Testis (tissue), 3 donors: ENCODE data around the gene EPHX1. TPM values are rescaled to one million over a fixed set of nuclear protein-coding genes. Genes with fewer than 3 reads are reported as not detected.

Experiments used
- DNase-seq: peaks from one replicate; pipeline ENCODE4 v3.0.0-alpha.2; 2019
- H3K27ac ChIP-seq, 2 donors: fragments of 200-600 bp; sonication (generic); one replicate each; pipeline ENCODE4 v1.5.1; 2019
- H3K27me3 ChIP-seq: fragments of 200-600 bp; sonication (generic); one replicate; pipeline ENCODE4 v1.5.1; 2019
- H3K36me3 ChIP-seq: fragments of 200-600 bp; sonication (generic); one replicate; pipeline ENCODE4 v1.5.1; 2017; ENCODE audit warnings: low read depth; ENCODE audit errors: missing control alignments
- H3K4me1 ChIP-seq: fragments of 200-600 bp; sonication (generic); one replicate; pipeline ENCODE4 v1.5.1; 2019
- H3K4me3 ChIP-seq, 2 donors: fragments of 200-600 bp; sonication (generic); one replicate each; pipeline ENCODE4 v1.5.1; 2017 to 2019
- H3K9me3 ChIP-seq: fragments of 200-600 bp; sonication (generic); one replicate; pipeline ENCODE4 v1.5.1; 2017
- POLR2A ChIP-seq: fragments of 450-650 bp; IDR thresholded peaks from one replicate; pipeline ENCODE4 v1.6.1; 2017; ENCODE audit warnings: antibody characterized with exemption, mild to moderate bottlenecking, moderate library complexity
- WGBS, 2 donors: methylation state at CpG; one replicate each; pipeline ENCODE4 v1.1.5; 2018; 5-methylcytosine and 5-hydroxymethylcytosine counted together
- intact Hi-C: fragments of 100-400 bp; cut with DNase I; formaldehyde crosslinking; loops from one replicate; pipeline ENCODE4 v1.15.1; 2023; ENCODE audit warnings: low total_unique reads
- polyA plus RNA-seq: library from polyadenylated mRNA; stranded (reverse); fragments of 350-450 nt; fragmentation: Illumina TruSeq; extraction: RNeasy Lipid Tissue Mini Kit (QIAGEN cat#74804); gene quantifications from one replicate; pipeline ENCODE4 v1.2.3, GENCODE V29; 2014; ENCODE audit warnings: low read depth, low replicate concordance; ENCODE audit not compliant: insufficient read depth
- total RNA-seq, 2 donors: library from RNA; depleted of rRNA; stranded (reverse); fragments of >200 nt; gene quantifications; one replicate each; pipeline ENCODE4 v1.2.3, GENCODE V29; 2016
- TF ChIP-seq, protein P1 (sequence below), 3 experiments: fragments of 450-650 bp in 2 of 3; fragments of 200-600 bp in 1 of 3; sonication (generic) in 1 of 3; IDR thresholded peaks; one replicate each; pipeline ENCODE4 v1.5.1; 2016 to 2019; ENCODE audit warnings: antibody characterized with exemption in 3 of 3, mild to moderate bottlenecking in 2 of 3, moderate library complexity in 1 of 3

The EPHX1 gene
- total and polyA plus RNA-seq, 3 donors from 2014 or later: 145 to 173 (median 161) TPM

- no peak for DNase-seq
- intact Hi-C loops: no loop called here
- TF ChIP-seq POLR2A: no peak
- TF ChIP-seq, protein P1, sequence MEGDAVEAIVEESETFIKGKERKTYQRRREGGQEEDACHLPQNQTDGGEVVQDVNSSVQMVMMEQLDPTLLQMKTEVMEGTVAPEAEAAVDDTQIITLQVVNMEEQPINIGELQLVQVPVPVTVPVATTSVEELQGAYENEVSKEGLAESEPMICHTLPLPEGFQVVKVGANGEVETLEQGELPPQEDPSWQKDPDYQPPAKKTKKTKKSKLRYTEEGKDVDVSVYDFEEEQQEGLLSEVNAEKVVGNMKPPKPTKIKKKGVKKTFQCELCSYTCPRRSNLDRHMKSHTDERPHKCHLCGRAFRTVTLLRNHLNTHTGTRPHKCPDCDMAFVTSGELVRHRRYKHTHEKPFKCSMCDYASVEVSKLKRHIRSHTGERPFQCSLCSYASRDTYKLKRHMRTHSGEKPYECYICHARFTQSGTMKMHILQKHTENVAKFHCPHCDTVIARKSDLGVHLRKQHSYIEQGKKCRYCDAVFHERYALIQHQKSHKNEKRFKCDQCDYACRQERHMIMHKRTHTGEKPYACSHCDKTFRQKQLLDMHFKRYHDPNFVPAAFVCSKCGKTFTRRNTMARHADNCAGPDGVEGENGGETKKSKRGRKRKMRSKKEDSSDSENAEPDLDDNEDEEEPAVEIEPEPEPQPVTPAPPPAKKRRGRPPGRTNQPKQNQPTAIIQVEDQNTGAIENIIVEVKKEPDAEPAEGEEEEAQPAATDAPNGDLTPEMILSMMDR (IDR thresholded peaks at IDR 0.05): no peak
- Histone ChIP-seq H3K36me3 (no peaks in the 10 kb centered on the region), H3K4me3 (no peak overlapping the region), H3K27ac (no peak overlapping the region), H3K4me1 (no peaks in the 10 kb centered on the region), H3K27me3 (no peaks in the 10 kb centered on the region), H3K9me3 (no peaks in the 10 kb centered on the region)
- 37 to 38% methylated on average over 3 of the region's 3 CpGs for WGBS, 2 donors
Measured at GRCh38 chr1:225870911-225871310, 61.0 kb downstream of the EPHX1 start.

GRCh38 chr1:225871359-225872074 is 61.6 kb downstream of the EPHX1 start:
- no peak overlapping the region for H3K4me3 ChIP-seq
- H3K36me3 ChIP-seq: no peaks in the 10 kb centered on the region
- H3K27ac ChIP-seq: no peak overlapping the region
- H3K9me3 ChIP-seq: no peaks in the 10 kb centered on the region
- no peak for DNase-seq
- TF ChIP-seq, protein P1 (IDR thresholded peaks at IDR 0.05): no peak
- no peak for TF ChIP-seq POLR2A
- H3K27me3 ChIP-seq: no peaks in the 10 kb centered on the region
- 84 to 87% methylated on average over 11 of the region's 11 CpGs for WGBS, 2 donors
- intact Hi-C loops: no loop called here
- H3K4me1 ChIP-seq: no peaks in the 10 kb centered on the region

- Histone ChIP-seq H3K36me3 (no peaks in the 10 kb centered on the region), H3K4me1 (no peaks in the 10 kb centered on the region), H3K4me3 (no peak overlapping the region), H3K9me3 (no peaks in the 10 kb centered on the region), H3K27ac (no peak overlapping the region), H3K27me3 (no peaks in the 10 kb centered on the region)
- TF ChIP-seq POLR2A: no peak
- TF ChIP-seq, protein P1 (IDR thresholded peaks at IDR 0.05): no peak
- WGBS, 2 donors: 86 to 87% methylated on average over 3 of the region's 3 CpGs
- intact Hi-C loops: no loop called here
- no peak for DNase-seq
Measured at GRCh38 chr1:225872075-225872430, 62.1 kb downstream of the EPHX1 start.

- Histone ChIP-seq H3K9me3 (no peaks in the 10 kb centered on the region), H3K27ac (no peak overlapping the region), H3K4me3 (no peak overlapping the region), H3K27me3 (no peaks in the 10 kb centered on the region), H3K4me1 (peaks cover 11% of the 10 kb centered on the region), H3K36me3 (no peaks in the 10 kb centered on the region)
- intact Hi-C loops: no loop called here
- 77 to 80% methylated on average over 7 to 10 of the region's 10 CpGs for WGBS, 2 donors
- DNase-seq: no peak
- TF ChIP-seq, protein P1 (IDR thresholded peaks at IDR 0.05): no peak
- TF ChIP-seq POLR2A: no peak
Measured at GRCh38 chr1:225873281-225873850, 63.4 kb downstream of the EPHX1 start.

DNA sequence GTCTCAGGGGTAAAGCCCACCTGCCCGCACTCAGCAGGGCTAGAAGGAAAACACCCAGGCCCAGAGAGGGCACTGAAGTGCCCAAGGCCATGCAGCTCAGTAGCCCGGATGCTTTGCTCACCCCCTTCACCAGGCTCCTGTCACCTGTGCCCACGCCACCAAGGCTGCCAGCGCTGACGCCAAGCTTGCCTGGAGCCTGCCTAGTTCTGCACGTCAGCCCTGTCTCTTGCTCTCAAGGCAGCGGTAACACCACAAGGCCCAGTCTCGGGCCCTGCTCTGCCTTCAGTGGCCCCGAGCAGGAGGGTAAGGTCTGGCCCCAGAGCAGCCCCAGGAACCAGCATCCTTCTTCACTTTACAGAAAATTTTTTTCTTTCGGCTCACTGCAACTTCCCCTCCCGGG is 64.5 kb downstream of the EPHX1 start:
- H3K27ac ChIP-seq: no peak overlapping the region
- no peaks in the 10 kb centered on the region for H3K9me3 ChIP-seq
- no peak overlapping the region for H3K4me3 ChIP-seq
- TF ChIP-seq POLR2A: no peak
- TF ChIP-seq, protein P1 (IDR thresholded peaks at IDR 0.05): no peak
- 93% methylated on average over 11 of the region's 11 CpGs for WGBS, 2 donors
- intact Hi-C loops: no loop called here
- peaks cover 17% of the 10 kb centered on the region for H3K4me1 ChIP-seq
- no peak for DNase-seq
- no peaks in the 10 kb centered on the region for H3K36me3 ChIP-seq
- H3K27me3 ChIP-seq: no peaks in the 10 kb centered on the region
